ENCODE measurements around the gene UBD.

Gene UBD

DNA sequence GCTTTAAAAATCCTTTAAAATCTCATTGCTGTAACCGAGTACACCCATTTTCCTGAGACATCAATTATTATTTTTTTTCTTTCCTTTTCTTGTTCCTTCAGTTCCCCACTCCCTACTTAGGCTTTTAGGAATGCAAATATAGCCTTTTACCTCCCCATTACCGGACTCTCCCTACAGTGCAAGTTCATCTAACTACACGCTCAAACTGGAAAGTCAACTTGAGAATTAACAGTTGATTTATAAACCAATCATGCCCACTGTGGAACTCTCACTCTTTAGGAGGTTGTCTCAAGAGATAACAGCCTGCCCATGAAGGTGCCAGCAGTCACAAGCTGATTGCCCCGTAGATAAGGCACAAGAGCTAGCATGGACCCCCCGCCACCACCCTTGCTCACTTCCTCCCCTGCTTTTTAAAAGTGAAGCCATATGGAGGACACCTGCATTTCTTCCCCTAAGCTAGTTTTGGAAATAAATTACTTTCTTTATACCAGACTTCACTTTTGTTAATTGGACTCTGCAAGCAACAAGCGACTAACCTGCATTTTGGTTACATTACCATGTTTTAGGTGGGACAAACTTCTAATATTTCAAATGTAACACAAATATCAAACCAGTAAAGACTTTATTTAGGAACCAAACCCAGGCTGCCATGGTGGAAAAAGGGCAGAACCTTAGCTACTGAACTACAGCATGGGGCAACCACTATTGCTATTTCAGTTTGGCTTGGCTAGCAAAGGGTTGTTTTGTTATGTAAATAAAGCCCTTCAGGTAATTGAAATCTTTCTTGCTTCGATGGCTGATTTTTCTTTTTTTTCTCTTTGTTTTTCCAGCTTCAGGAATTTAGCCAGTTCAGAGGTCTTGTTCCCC, 34.9 kb downstream of the UBD start:
- ChIA-PET CTCF (interaction anchor here (0.7 to 1.0 kb wide), 2 partner anchors 9 to 11 kb away, joined by 4 read pairs; no protein-coding TSS in a partner anchor), POLR2A (no interaction called here)
- no peak overlapping the region for H3K4me3 ChIP-seq (ENCODE audit: low read depth, low read length)
- H3K27ac ChIP-seq (ENCODE audit: extremely low read depth, low read depth, low read length) = no peak overlapping the region
- H3K4me1 ChIP-seq (ENCODE audit: control insufficient read depth, insufficient read depth, low read length) = no peaks in the 10 kb centered on the region
- H3K36me3 ChIP-seq (ENCODE audit: control insufficient read depth in 2 of 2, insufficient read depth in 1 of 2, low read length in 2 of 2) = no peaks in the 10 kb centered on the region
- H3K9me3 ChIP-seq (ENCODE audit: control insufficient read depth, insufficient read depth, low read depth, low read length) = no peaks in the 10 kb centered on the region
- TF ChIP-seq GLIS1 (tag by site-specific recombination; IDR thresholded peaks at IDR 0.05) (no peak), ZNF610 (tag by site-specific recombination; IDR thresholded peaks at IDR 0.05; ENCODE audit: borderline replicate concordance) (no peak), ZNF2 (tag by site-specific recombination; IDR thresholded peaks at IDR 0.05) (no peak), YY1 (tag by site-specific recombination; IDR thresholded peaks at IDR 0.05) (no peak), ZNF555 (tag by site-specific recombination; conservative IDR thresholded peaks at IDR 0.05) (no peak), GLIS2 (tag by site-specific recombination; IDR thresholded peaks at IDR 0.05) (no peak), ZNF837 (tag by site-specific recombination; IDR thresholded peaks at IDR 0.05) (no peak), SCRT1 (tag by site-specific recombination; IDR thresholded peaks at IDR 0.05; ENCODE audit: borderline replicate concordance) (no peak), HOXD13 (CRISPR knock-in tag; IDR thresholded peaks at IDR 0.05; ENCODE audit: borderline replicate concordance) (no peak), ZNF530 (tag by site-specific recombination; IDR thresholded peaks at IDR 0.05; ENCODE audit: low read depth) (no peak), ZFP69B (tag by site-specific recombination; IDR thresholded peaks at IDR 0.05) (no peak), ZNF26 (tag by site-specific recombination; IDR thresholded peaks at IDR 0.05) (no peak), BCL11B (tag by site-specific recombination; IDR thresholded peaks at IDR 0.05; ENCODE audit: low read depth) (no peak), SALL2 (tag by site-specific recombination; IDR thresholded peaks at IDR 0.05; ENCODE audit: borderline replicate concordance) (no peak), BCL11A (tag by site-specific recombination; IDR thresholded peaks at IDR 0.05; ENCODE audit: low read depth) (no peak), ZNF596 (tag by site-specific recombination; IDR thresholded peaks at IDR 0.05) (no peak), ZNF335 (tag by site-specific recombination; conservative IDR thresholded peaks at IDR 0.05) (no peak), ZNF175 (tag by site-specific recombination; IDR thresholded peaks at IDR 0.05) (no peak)
- TF ChIP-seq, protein P1, sequence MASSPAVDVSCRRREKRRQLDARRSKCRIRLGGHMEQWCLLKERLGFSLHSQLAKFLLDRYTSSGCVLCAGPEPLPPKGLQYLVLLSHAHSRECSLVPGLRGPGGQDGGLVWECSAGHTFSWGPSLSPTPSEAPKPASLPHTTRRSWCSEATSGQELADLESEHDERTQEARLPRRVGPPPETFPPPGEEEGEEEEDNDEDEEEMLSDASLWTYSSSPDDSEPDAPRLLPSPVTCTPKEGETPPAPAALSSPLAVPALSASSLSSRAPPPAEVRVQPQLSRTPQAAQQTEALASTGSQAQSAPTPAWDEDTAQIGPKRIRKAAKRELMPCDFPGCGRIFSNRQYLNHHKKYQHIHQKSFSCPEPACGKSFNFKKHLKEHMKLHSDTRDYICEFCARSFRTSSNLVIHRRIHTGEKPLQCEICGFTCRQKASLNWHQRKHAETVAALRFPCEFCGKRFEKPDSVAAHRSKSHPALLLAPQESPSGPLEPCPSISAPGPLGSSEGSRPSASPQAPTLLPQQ (tag by site-specific recombination; IDR thresholded peaks at IDR 0.05) = no peak

DNA sequence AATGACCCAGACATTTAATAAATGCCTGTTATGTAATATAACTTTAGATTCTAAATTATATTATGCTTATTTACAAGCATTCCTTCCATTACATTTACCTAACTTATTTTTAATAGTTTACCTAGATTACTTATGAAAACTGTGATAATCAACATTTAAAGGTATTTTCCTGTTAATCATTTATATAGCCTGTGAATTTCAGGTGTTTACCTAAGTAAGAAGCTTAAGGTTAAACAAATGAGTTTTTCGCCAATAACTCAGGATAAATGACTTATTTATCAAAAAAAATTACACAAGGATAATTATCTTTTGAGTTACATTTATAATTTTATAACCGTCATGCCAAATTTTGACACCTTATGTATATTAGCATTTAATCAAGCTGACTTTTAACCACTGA, 35.5 kb downstream of the UBD start:
- Histone ChIP-seq H3K4me1 (ENCODE audit: control insufficient read depth, insufficient read depth, low read length) (no peaks in the 10 kb centered on the region), H3K4me3 (ENCODE audit: low read depth, low read length) (no peak overlapping the region), H3K27ac (ENCODE audit: extremely low read depth, low read depth, low read length) (no peak overlapping the region), H3K9me3 (ENCODE audit: control insufficient read depth, insufficient read depth, low read depth, low read length) (no peaks in the 10 kb centered on the region), H3K36me3 (ENCODE audit: control insufficient read depth in 2 of 2, insufficient read depth in 1 of 2, low read length in 2 of 2) (no peaks in the 10 kb centered on the region)
- ChIA-PET POLR2A (no interaction called here), CTCF (interaction anchor here (0.7 to 1.0 kb wide), 2 partner anchors 9 to 11 kb away, joined by 4 read pairs; no protein-coding TSS in a partner anchor)
- TF ChIP-seq, protein P2, sequence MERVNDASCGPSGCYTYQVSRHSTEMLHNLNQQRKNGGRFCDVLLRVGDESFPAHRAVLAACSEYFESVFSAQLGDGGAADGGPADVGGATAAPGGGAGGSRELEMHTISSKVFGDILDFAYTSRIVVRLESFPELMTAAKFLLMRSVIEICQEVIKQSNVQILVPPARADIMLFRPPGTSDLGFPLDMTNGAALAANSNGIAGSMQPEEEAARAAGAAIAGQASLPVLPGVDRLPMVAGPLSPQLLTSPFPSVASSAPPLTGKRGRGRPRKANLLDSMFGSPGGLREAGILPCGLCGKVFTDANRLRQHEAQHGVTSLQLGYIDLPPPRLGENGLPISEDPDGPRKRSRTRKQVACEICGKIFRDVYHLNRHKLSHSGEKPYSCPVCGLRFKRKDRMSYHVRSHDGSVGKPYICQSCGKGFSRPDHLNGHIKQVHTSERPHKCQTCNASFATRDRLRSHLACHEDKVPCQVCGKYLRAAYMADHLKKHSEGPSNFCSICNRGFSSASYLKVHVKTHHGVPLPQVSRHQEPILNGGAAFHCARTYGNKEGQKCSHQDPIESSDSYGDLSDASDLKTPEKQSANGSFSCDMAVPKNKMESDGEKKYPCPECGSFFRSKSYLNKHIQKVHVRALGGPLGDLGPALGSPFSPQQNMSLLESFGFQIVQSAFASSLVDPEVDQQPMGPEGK (tag by site-specific recombination; IDR thresholded peaks at IDR 0.05) = no peak
- TF ChIP-seq, protein P3, sequence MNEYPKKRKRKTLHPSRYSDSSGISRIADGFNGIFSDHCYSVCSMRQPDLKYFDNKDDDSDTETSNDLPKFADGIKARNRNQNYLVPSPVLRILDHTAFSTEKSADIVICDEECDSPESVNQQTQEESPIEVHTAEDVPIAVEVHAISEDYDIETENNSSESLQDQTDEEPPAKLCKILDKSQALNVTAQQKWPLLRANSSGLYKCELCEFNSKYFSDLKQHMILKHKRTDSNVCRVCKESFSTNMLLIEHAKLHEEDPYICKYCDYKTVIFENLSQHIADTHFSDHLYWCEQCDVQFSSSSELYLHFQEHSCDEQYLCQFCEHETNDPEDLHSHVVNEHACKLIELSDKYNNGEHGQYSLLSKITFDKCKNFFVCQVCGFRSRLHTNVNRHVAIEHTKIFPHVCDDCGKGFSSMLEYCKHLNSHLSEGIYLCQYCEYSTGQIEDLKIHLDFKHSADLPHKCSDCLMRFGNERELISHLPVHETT (tag by site-specific recombination; IDR thresholded peaks at IDR 0.05) = no peak
- TF ChIP-seq PRDM6 (tag by site-specific recombination; IDR thresholded peaks at IDR 0.05) (no peak), ZNF423 (tag by site-specific recombination; IDR thresholded peaks at IDR 0.05) (no peak), ZSCAN30 (tag by site-specific recombination; IDR thresholded peaks at IDR 0.05) (no peak), ZNF677 (tag by site-specific recombination; IDR thresholded peaks at IDR 0.05) (no peak)

Measured in HEK293 (cell line).